SU-DHL-6 (cell line): ENCODE data around the gene NHLRC4.

Experiments
- CTCF ChIP-seq: fragments of 200-600 bp; sonication (generic); IDR thresholded peaks from one replicate; pipeline ENCODE4 v1.5.1; 2017; ENCODE audit warnings: antibody characterized with exemption, mild to moderate bottlenecking, low read length, moderate library complexity; ENCODE audit not compliant: insufficient read depth, poor library complexity, severe bottlenecking
- EZH2phosphoT487 ChIP-seq: fragments of 200-600 bp; sonication (generic), shearing (Covaris generic); conservative IDR thresholded peaks from 2 replicates; pipeline ENCODE4 v1.6.1; 2018; ENCODE audit warnings: mild to moderate bottlenecking, antibody characterized with exemption, low read length, moderate library complexity, mixed read lengths

DNA sequence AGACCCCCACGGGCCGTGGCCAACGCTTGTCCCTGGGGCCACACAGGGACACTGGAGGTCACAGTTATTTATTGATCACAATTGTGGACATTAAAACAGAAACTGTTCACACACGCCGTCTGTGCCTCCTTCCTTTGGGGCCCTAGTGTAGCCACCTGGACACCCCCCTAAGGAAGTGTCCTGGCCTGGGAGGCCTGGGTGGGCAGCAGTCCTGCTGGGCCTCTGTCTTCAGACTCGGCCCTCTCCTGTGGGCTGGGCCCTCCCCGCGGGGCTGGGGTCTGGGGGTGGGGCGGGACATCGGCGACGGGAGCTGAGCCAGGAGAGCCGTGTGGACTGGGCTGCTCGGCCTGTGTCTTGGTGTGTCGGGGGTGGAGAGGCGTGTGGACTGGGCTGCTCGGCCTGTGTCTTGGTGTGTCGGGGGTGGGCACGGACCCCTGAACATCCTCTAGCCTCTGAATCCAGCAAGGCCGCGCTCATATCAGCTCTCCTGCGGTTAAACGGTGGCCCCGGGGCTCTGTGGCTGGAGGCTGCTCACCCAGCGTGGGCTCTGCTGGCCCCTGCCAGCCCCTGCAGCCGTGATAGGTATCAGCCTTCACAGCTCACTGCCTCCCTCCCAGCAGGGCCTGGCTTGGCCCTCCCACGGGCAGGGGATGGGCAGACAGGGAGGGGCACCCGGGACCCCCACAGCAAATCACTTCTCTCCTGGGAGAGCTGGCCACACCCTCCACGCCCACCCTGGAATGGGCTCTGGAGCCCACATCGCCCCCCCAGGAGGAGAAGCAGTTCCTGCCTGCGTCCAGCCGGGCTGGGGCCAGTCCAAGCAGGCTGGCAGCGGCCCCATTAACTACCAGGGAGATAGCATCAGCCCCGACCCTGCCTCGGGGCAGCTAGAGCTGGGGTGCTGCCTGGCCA lies 1.1 kb upstream of the NHLRC4 start:
- TF ChIP-seq CTCF (no peak), EZH2phosphoT487 (no peak)
